SK-N-SH (cell line): Measurements from ENCODE around the gene ARAP2. TPM values are rescaled to one million over a fixed set of nuclear protein-coding genes. Genes with fewer than 3 reads are reported as not detected.

Experiments used
- CTCF ChIA-PET: fragments of 300-600, 350-600 bp; formaldehyde crosslinking; extraction: SDS; loops from one replicate; lab custom pipeline; 2021; lab: Yijun Ruan, JAX
- POLR2A ChIA-PET: fragments of 350-600 bp; sonication (Branson Sonifier 250); formaldehyde crosslinking; extraction: SDS; loops from one replicate; lab custom pipeline; 2020; ENCODE audit warnings: antibody characterized with exemption, inconsistent platforms; lab: Yijun Ruan, JAX
- DNase-seq: peaks from one replicate; pipeline ENCODE4 v3.0.0; 2012
- H2AFZ ChIP-seq: fragments of 200-600 bp; sonication (generic); 2 replicates; pipeline ENCODE4 v1.8.1; 2016; ENCODE audit warnings: antibody characterized with exemption, mild to moderate bottlenecking, low read depth
- H3F3A ChIP-seq: fragments of 200-600 bp; sonication (generic); replicated peaks from 2 replicates; pipeline ENCODE3; 2016; ENCODE audit warnings: antibody characterized with exemption, mild to moderate bottlenecking; ENCODE audit not compliant: insufficient read depth
- H3K27ac ChIP-seq, 2 experiments: fragments of 200-500 bp in 1 of 2; fragments of 200-600 bp in 1 of 2; sonication (Bioruptor generic) in 1 of 2; sonication (generic), shearing (Covaris generic) in 1 of 2; 2 replicates each; pipeline versions ENCODE4 v1.5.1 to v1.6.1; 2014 to 2016; ENCODE audit warnings: low read depth in 2 of 2, inconsistent platforms in 1 of 2, low read length in 1 of 2, mild to moderate bottlenecking in 1 of 2, mixed read lengths in 1 of 2
- H3K27me3 ChIP-seq: fragments of 200-600 bp; sonication (generic), shearing (Covaris generic); 2 replicates; pipeline ENCODE4 v1.6.1; 2016; ENCODE audit warnings: mixed run types; ENCODE audit not compliant: insufficient read depth
- H3K36me3 ChIP-seq, 2 experiments: fragments of 200-500 bp in 1 of 2; fragments of 200-600 bp in 1 of 2; sonication (Bioruptor generic) in 1 of 2; sonication (generic) in 1 of 2; replicated peaks in 1 of 2; 2 replicates each; pipeline versions ENCODE3 to v1.5.1; 2014 to 2016; ENCODE audit warnings: low read length in 1 of 2, mild to moderate bottlenecking in 1 of 2; ENCODE audit not compliant: insufficient read depth in 2 of 2, control insufficient read depth in 1 of 2
- H3K4me1 ChIP-seq, 2 experiments: fragments of 200-500 bp in 1 of 2; fragments of 200-600 bp in 1 of 2; sonication (Bioruptor generic) in 1 of 2; sonication (generic), shearing (Covaris generic) in 1 of 2; 2 replicates each; pipeline versions ENCODE4 v1.5.1 to v1.6.1; 2014 to 2016; ENCODE audit warnings: low read depth in 1 of 2, low read length in 1 of 2, mixed run types in 1 of 2; ENCODE audit not compliant: insufficient read depth in 2 of 2, control insufficient read depth in 1 of 2
- H3K4me2 ChIP-seq: fragments of 200-600 bp; sonication (generic), shearing (Covaris generic); 2 replicates; pipeline ENCODE4 v1.6.1; 2017; ENCODE audit warnings: mixed run types
- H3K4me3 ChIP-seq, 2 experiments: fragments of 200-500 bp in 1 of 2; fragments of 200-600 bp in 1 of 2; sonication (Bioruptor generic) in 1 of 2; sonication (generic), shearing (Covaris generic) in 1 of 2; 2 replicates each; pipeline versions ENCODE4 v1.5.1 to v1.8.1; 2014 to 2016; ENCODE audit warnings: low read depth in 2 of 2, inconsistent platforms in 1 of 2, low read length in 1 of 2, mild to moderate bottlenecking in 1 of 2, mixed read lengths in 1 of 2, moderate library complexity in 1 of 2
- H3K79me2 ChIP-seq: fragments of 200-600 bp; sonication (generic); 2 replicates; pipeline ENCODE4 v1.8.1; 2017; ENCODE audit warnings: mild to moderate bottlenecking; ENCODE audit not compliant: insufficient read depth
- H3K9ac ChIP-seq: fragments of 200-600 bp; sonication (generic); 2 replicates; pipeline ENCODE4 v1.6.1; 2017; ENCODE audit warnings: mixed run types
- H3K9me2 ChIP-seq: fragments of 200-600 bp; sonication (generic); 2 replicates; pipeline ENCODE4 v1.6.1; 2017; ENCODE audit warnings: mixed run types
- H3K9me3 ChIP-seq: fragments of 200-600 bp; sonication (generic); 2 replicates; pipeline ENCODE4 v1.6.1; 2017; ENCODE audit warnings: mixed run types, mild to moderate bottlenecking, moderate library complexity
- H4K20me1 ChIP-seq: fragments of 200-600 bp; sonication (generic); 2 replicates; pipeline ENCODE4 v1.6.1; 2017; ENCODE audit warnings: mild to moderate bottlenecking, mixed run types; ENCODE audit not compliant: insufficient read depth
- EZH2phosphoT487 ChIP-seq: fragments of 200-600 bp; sonication (generic); IDR thresholded peaks from 2 replicates; pipeline ENCODE4 v1.6.1; 2017; ENCODE audit warnings: low read depth, mixed run types, mild to moderate bottlenecking, antibody characterized with exemption, moderate library complexity, borderline replicate concordance
- FOXJ3 ChIP-seq: sonication (generic); formaldehyde crosslinking; IDR thresholded peaks from 2 replicates; pipeline ENCODE4 v1.5.1; 2020; ENCODE audit warnings: mild to moderate bottlenecking, missing genetic modification reagents
- GABPA ChIP-seq: IDR thresholded peaks from 2 replicates; pipeline ENCODE4 v1.4.0; 2012; ENCODE audit warnings: low read depth, mild to moderate bottlenecking
- GATA2 ChIP-seq: sonication (generic); formaldehyde crosslinking; IDR thresholded peaks from 2 replicates; pipeline ENCODE4 v1.5.0; 2020; ENCODE audit warnings: mild to moderate bottlenecking, missing genetic modification reagents
- MEF2A ChIP-seq: IDR thresholded peaks from 2 replicates; pipeline ENCODE4 v1.4.0; 2012; ENCODE audit warnings: low read depth, borderline replicate concordance
- NFIC ChIP-seq: IDR thresholded peaks from 2 replicates; pipeline ENCODE4 v1.4.0; 2012; ENCODE audit warnings: borderline replicate concordance
- POLR2AphosphoS5 ChIP-seq: IDR thresholded peaks from 2 replicates; pipeline ENCODE4 v1.6.1; 2012; ENCODE audit warnings: low read depth, low read length
- RCOR1 ChIP-seq: fragments of 150-350 bp; IDR thresholded peaks from 2 replicates; pipeline ENCODE4 v1.6.1; 2017; ENCODE audit warnings: antibody characterized with exemption, low read length
- RXRA ChIP-seq: IDR thresholded peaks from 2 replicates; pipeline ENCODE4 v1.4.0; 2012; ENCODE audit warnings: low read depth, mild to moderate bottlenecking, borderline replicate concordance
- SIN3A ChIP-seq: IDR thresholded peaks from 2 replicates; pipeline ENCODE4 v1.6.1; 2012; ENCODE audit warnings: low read depth, mild to moderate bottlenecking, low read length, moderate library complexity, borderline replicate concordance
- SMC3 ChIP-seq: IDR thresholded peaks from 2 replicates; pipeline ENCODE4 v1.6.1; 2012; ENCODE audit warnings: low read depth, low read length, improper control_type of control experiment
- TEAD4 ChIP-seq: IDR thresholded peaks from 2 replicates; pipeline ENCODE4 v1.4.0; 2012; ENCODE audit warnings: mild to moderate bottlenecking, borderline replicate concordance; ENCODE audit not compliant: insufficient read depth
- YY1 ChIP-seq: IDR thresholded peaks from 2 replicates; pipeline ENCODE4 v1.4.0; 2012; ENCODE audit warnings: low read depth, mild to moderate bottlenecking
- ZBTB33 ChIP-seq: IDR thresholded peaks from 2 replicates; pipeline ENCODE4 v1.4.0; 2012; ENCODE audit warnings: low read depth, borderline replicate concordance
- WGBS: methylation state at CpG from one replicate; pipeline ENCODE4 v1.1.6; 2017; ENCODE audit warnings: low lambda C conversion rate; 5-methylcytosine and 5-hydroxymethylcytosine counted together
- polyA plus RNA-seq, 3 experiments: library from polyadenylated mRNA; depleted of rRNA; stranded (reverse); fragments of >200 nt; gene quantifications; 2 replicates each; pipeline ENCODE4 v1.2.3, GENCODE V29; 2012
- TF ChIP-seq, protein P1 (sequence below): fragments of 200-600 bp; sonication (generic); IDR thresholded peaks from 2 replicates; pipeline ENCODE4 v1.6.1; 2017; ENCODE audit warnings: antibody characterized with exemption, mild to moderate bottlenecking, moderate library complexity
- TF ChIP-seq, protein P2 (sequence below): fragments of 150-350 bp; IDR thresholded peaks from 2 replicates; pipeline ENCODE4 v1.6.1; 2017; ENCODE audit warnings: antibody characterized with exemption, low read length, low read depth, borderline replicate concordance
- TF ChIP-seq, protein P3 (sequence below): fragments of 150-350 bp; IDR thresholded peaks from 2 replicates; pipeline ENCODE4 v1.6.1; 2016; ENCODE audit warnings: mild to moderate bottlenecking, low read depth, low read length
- TF ChIP-seq, protein P4 (sequence below): IDR thresholded peaks from 2 replicates; pipeline ENCODE4 v1.4.0; 2012; ENCODE audit warnings: low read depth, borderline replicate concordance
- TF ChIP-seq, protein P5 (sequence below): IDR thresholded peaks from 2 replicates; pipeline ENCODE4 v1.4.0; 2012; ENCODE audit warnings: low read depth

The ARAP2 gene
- polyA plus RNA-seq, 1 of the 3 experiments (the other 2 are of a cell fraction): not detected

- H3K27ac ChIP-seq: no peak overlapping the region
- no peak overlapping the region for H3K4me3 ChIP-seq
- no peaks in the 10 kb centered on the region for H4K20me1 ChIP-seq
- no peaks in the 10 kb centered on the region for H3K36me3 ChIP-seq
- 3% methylated on average over 3 of the region's 3 CpGs for WGBS
- DNase-seq: no peak
- H3K9ac ChIP-seq: no peak overlapping the region
- no peak overlapping the region for H2AFZ ChIP-seq
- no peaks in the 10 kb centered on the region for H3K27me3 ChIP-seq
- no peaks in the 10 kb centered on the region for H3K4me1 ChIP-seq
- TF ChIP-seq NFIC (no peak), FOXJ3 (no peak), SIN3A (no peak), TEAD4 (no peak), EZH2phosphoT487 (no peak), ZBTB33 (no peak), RXRA (no peak), RCOR1 (no peak), YY1 (no peak), SMC3 (no peak), GABPA (no peak), GATA2 (no peak), POLR2AphosphoS5 (no peak), MEF2A (no peak)
- TF ChIP-seq, protein P1, sequence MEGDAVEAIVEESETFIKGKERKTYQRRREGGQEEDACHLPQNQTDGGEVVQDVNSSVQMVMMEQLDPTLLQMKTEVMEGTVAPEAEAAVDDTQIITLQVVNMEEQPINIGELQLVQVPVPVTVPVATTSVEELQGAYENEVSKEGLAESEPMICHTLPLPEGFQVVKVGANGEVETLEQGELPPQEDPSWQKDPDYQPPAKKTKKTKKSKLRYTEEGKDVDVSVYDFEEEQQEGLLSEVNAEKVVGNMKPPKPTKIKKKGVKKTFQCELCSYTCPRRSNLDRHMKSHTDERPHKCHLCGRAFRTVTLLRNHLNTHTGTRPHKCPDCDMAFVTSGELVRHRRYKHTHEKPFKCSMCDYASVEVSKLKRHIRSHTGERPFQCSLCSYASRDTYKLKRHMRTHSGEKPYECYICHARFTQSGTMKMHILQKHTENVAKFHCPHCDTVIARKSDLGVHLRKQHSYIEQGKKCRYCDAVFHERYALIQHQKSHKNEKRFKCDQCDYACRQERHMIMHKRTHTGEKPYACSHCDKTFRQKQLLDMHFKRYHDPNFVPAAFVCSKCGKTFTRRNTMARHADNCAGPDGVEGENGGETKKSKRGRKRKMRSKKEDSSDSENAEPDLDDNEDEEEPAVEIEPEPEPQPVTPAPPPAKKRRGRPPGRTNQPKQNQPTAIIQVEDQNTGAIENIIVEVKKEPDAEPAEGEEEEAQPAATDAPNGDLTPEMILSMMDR: no peak
- TF ChIP-seq, protein P2, sequence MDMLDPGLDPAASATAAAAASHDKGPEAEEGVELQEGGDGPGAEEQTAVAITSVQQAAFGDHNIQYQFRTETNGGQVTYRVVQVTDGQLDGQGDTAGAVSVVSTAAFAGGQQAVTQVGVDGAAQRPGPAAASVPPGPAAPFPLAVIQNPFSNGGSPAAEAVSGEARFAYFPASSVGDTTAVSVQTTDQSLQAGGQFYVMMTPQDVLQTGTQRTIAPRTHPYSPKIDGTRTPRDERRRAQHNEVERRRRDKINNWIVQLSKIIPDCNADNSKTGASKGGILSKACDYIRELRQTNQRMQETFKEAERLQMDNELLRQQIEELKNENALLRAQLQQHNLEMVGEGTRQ: no peak
- TF ChIP-seq, protein P3, sequence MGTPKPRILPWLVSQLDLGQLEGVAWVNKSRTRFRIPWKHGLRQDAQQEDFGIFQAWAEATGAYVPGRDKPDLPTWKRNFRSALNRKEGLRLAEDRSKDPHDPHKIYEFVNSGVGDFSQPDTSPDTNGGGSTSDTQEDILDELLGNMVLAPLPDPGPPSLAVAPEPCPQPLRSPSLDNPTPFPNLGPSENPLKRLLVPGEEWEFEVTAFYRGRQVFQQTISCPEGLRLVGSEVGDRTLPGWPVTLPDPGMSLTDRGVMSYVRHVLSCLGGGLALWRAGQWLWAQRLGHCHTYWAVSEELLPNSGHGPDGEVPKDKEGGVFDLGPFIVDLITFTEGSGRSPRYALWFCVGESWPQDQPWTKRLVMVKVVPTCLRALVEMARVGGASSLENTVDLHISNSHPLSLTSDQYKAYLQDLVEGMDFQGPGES: no peak
- TF ChIP-seq, protein P4, sequence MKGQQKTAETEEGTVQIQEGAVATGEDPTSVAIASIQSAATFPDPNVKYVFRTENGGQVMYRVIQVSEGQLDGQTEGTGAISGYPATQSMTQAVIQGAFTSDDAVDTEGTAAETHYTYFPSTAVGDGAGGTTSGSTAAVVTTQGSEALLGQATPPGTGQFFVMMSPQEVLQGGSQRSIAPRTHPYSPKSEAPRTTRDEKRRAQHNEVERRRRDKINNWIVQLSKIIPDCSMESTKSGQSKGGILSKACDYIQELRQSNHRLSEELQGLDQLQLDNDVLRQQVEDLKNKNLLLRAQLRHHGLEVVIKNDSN: no peak
- TF ChIP-seq, protein P5, sequence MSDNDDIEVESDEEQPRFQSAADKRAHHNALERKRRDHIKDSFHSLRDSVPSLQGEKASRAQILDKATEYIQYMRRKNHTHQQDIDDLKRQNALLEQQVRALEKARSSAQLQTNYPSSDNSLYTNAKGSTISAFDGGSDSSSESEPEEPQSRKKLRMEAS: no peak
- no peaks in the 10 kb centered on the region for H3K79me2 ChIP-seq
- no peak overlapping the region for H3K4me2 ChIP-seq
- no peaks in the 10 kb centered on the region for H3F3A ChIP-seq
- H3K9me2 ChIP-seq: no peaks in the 10 kb centered on the region
- ChIA-PET POLR2A (no interaction called here), CTCF (no interaction called here)
- no peaks in the 10 kb centered on the region for H3K9me3 ChIP-seq
Observed at GRCh38 chr4:36235306-36235705, 9.0 kb downstream of the ARAP2 start.
